GM19468 (cell line): Measurements from ENCODE around the gene NOL12.
"Not testable (repeated sequence)": the region's sequence is repeated elsewhere in the genome, so short reads cannot be mapped to it uniquely, and the experiment has no call there.

Experiments
- ATAC-seq: cut with Tn5 transposase; IDR thresholded peaks from one replicate; pipeline ENCODE4 v1.9.1; 2021; ENCODE audit warnings: mild to moderate bottlenecking, moderate library complexity, moderate number of reproducible peaks; ENCODE audit not compliant: unreplicated experiment; ENCODE audit errors: extremely low read depth

NOL12 gene

GRCh38 chr22:37709445-37709765, 23.3 kb downstream of the NOL12 start:
- no peak for ATAC-seq

- no peak for ATAC-seq
Observed at GRCh38 chr22:37710675-37711074, 24.5 kb downstream of the NOL12 start.

- no peak for ATAC-seq
Observed at GRCh38 chr22:37711490-37711889, 25.3 kb downstream of the NOL12 start.

GRCh38 chr22:37713761-37714160, 27.6 kb downstream of the NOL12 start:
- no peak for ATAC-seq

- ATAC-seq = no peak
Observed at GRCh38 chr22:37714634-37715033, 28.5 kb downstream of the NOL12 start.

- no peak for ATAC-seq
Observed at GRCh38 chr22:37715760-37716159, 29.6 kb downstream of the NOL12 start.

GRCh38 chr22:37716708-37717107, 30.6 kb downstream of the NOL12 start:
- no peak for ATAC-seq

GRCh38 chr22:37717235-37717634, 31.1 kb downstream of the NOL12 start:
- ATAC-seq = not testable (repeated sequence)

- not testable (repeated sequence) for ATAC-seq
Observed at GRCh38 chr22:37717746-37718305, 31.7 kb downstream of the NOL12 start.

GRCh38 chr22:37725551-37726240, 39.6 kb downstream of the NOL12 start:
- no peak for ATAC-seq

- ATAC-seq = no peak
Observed at GRCh38 chr22:37726241-37726887, 40.2 kb downstream of the NOL12 start.

- no peak for ATAC-seq
Observed at GRCh38 chr22:37728620-37729019, 42.5 kb downstream of the NOL12 start.

GRCh38 chr22:37731804-37732471, 45.8 kb downstream of the NOL12 start:
- ATAC-seq = no peak

GRCh38 chr22:37732699-37733607, 46.8 kb downstream of the NOL12 start:
- no peak for ATAC-seq

- no peak for ATAC-seq
Observed at GRCh38 chr22:37733625-37734401, 47.7 kb downstream of the NOL12 start.

- ATAC-seq = no peak
Observed at GRCh38 chr22:37734402-37734700, 48.2 kb downstream of the NOL12 start.

- ATAC-seq = no peak
Observed at GRCh38 chr22:37734964-37735451, 48.9 kb downstream of the NOL12 start.

- ATAC-seq = no peak
Observed at GRCh38 chr22:37739035-37739434, 52.9 kb downstream of the NOL12 start.

GRCh38 chr22:37739611-37740049, 53.5 kb downstream of the NOL12 start:
- ATAC-seq = no peak
